Mammary epithelial cell (primary cell): Measurements from ENCODE around the gene LY86.

ENCODE experiments used
- EZH2 ChIP-seq: IDR thresholded peaks from 2 replicates; pipeline ENCODE4 v1.6.1; 2012; ENCODE audit warnings: low read length, inconsistent platforms, borderline replicate concordance
- TF ChIP-seq, protein P1 (sequence below), 2 donors: IDR thresholded peaks in 1 of 2; conservative IDR thresholded peaks in 1 of 2; 2 replicates each; pipeline ENCODE4 v1.5.1; 2011 to 2012; ENCODE audit warnings: inconsistent platforms in 2 of 2, low read length in 2 of 2, mild to moderate bottlenecking in 2 of 2, control low read depth in 1 of 2, low read depth in 1 of 2; ENCODE audit not compliant: insufficient read depth in 1 of 2; ENCODE audit errors: extremely low read depth in 1 of 2

DNA sequence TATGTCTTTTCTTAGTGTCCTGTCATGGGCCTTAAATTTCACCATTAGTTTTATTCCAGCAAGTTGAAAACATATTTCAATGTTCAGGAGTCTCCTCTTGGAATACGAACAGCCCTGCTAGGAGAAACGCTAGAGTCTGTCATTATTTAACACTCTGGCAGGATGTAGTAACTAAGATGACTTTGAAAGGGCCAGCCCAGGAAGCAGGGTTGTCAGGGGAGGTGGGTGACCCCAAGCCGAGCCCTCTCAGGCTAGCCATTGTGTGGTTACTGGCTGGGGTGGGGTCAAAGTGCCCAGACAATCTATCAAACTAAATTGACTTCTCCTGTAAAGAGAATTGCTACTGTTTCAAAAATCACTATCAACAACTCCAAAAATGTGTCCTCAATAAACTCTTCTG is 67.8 kb downstream of the LY86 start:
- TF ChIP-seq, protein P1, sequence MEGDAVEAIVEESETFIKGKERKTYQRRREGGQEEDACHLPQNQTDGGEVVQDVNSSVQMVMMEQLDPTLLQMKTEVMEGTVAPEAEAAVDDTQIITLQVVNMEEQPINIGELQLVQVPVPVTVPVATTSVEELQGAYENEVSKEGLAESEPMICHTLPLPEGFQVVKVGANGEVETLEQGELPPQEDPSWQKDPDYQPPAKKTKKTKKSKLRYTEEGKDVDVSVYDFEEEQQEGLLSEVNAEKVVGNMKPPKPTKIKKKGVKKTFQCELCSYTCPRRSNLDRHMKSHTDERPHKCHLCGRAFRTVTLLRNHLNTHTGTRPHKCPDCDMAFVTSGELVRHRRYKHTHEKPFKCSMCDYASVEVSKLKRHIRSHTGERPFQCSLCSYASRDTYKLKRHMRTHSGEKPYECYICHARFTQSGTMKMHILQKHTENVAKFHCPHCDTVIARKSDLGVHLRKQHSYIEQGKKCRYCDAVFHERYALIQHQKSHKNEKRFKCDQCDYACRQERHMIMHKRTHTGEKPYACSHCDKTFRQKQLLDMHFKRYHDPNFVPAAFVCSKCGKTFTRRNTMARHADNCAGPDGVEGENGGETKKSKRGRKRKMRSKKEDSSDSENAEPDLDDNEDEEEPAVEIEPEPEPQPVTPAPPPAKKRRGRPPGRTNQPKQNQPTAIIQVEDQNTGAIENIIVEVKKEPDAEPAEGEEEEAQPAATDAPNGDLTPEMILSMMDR (conservative IDR thresholded peaks at IDR 0.05 in 1 of 2, IDR thresholded peaks at IDR 0.05 in 1 of 2; ENCODE audit: extremely low read depth in 1 of 2, insufficient read depth in 1 of 2, low read depth in 1 of 2, low read length in 2 of 2): no peak
- TF ChIP-seq EZH2: no peak
